K562 (cell line): ENCODE data around the gene ICAM1. TPM values are rescaled to one million over a fixed set of nuclear protein-coding genes. Genes with fewer than 3 reads are reported as not detected.

Experiments used
- CBFB ChIP-seq: sonication (generic); formaldehyde crosslinking; IDR thresholded peaks from 2 replicates; pipeline ENCODE4 v1.4.0; 2020; ENCODE audit warnings: mild to moderate bottlenecking, missing genetic modification reagents
- HOXB6 ChIP-seq: fragments of 250-450 bp; sonication (Bioruptor Pico); IDR thresholded peaks from 2 replicates; pipeline ENCODE4 v1.5.1; 2022; ENCODE audit warnings: mild to moderate bottlenecking, borderline replicate concordance
- JUND ChIP-seq, 2 experiments: IDR thresholded peaks; 2 replicates in 1 of 2; 3 replicates in 1 of 2; pipeline ENCODE4 v1.6.1; 2011; ENCODE audit warnings: borderline replicate concordance in 2 of 2, low read depth in 2 of 2, low read length in 2 of 2, improper control_type of control experiment in 1 of 2, missing biosample characterization in 1 of 2, missing genetic modification characterization in 1 of 2, missing genetic modification reagents in 1 of 2
- MAFF ChIP-seq: IDR thresholded peaks from 2 replicates; pipeline ENCODE4 v1.6.1; 2012; ENCODE audit warnings: low read length, improper control_type of control experiment
- NONO ChIP-seq, 2 experiments: fragments of 200-400 bp in 1 of 2; fragments of 450-650 bp in 1 of 2; formaldehyde crosslinking in 1 of 2; IDR thresholded peaks; 2 replicates each; pipeline ENCODE4 v1.6.1; 2017; ENCODE audit warnings: low read depth in 2 of 2, mild to moderate bottlenecking in 2 of 2, moderate library complexity in 2 of 2, low read length in 1 of 2
- NR1H2 ChIP-seq: sonication (generic); formaldehyde crosslinking; IDR thresholded peaks from 2 replicates; pipeline ENCODE4 v1.4.0; 2020; ENCODE audit warnings: mild to moderate bottlenecking, missing genetic modification reagents
- NR2C2 ChIP-seq, 2 experiments: fragments of 200-800 bp in 1 of 2; sonication (Bioruptor generic) in 1 of 2; sonication (generic) in 1 of 2; formaldehyde crosslinking in 1 of 2; IDR thresholded peaks; 2 replicates each; pipeline versions ENCODE4 v1.6.1 to v1.8.0; 2016 to 2022; ENCODE audit warnings: mild to moderate bottlenecking in 1 of 2, missing compliant biosample characterization in 1 of 2, missing genetic modification characterization in 1 of 2, missing genetic modification reagents in 1 of 2
- SREBF1 ChIP-seq: fragments of 150-350 bp; IDR thresholded peaks from 2 replicates; pipeline ENCODE4 v1.6.1; 2014; ENCODE audit warnings: antibody characterized with exemption, low read depth, low read length, borderline replicate concordance
- SRF ChIP-seq, 2 experiments: fragments of 250-450, 450-650 bp in 1 of 2; sonication (Bioruptor Pico) in 1 of 2; sonication (generic) in 1 of 2; formaldehyde crosslinking; IDR thresholded peaks; 2 replicates each; pipeline versions ENCODE4 v1.5.0 to v1.5.1; 2020 to 2022; ENCODE audit warnings: mild to moderate bottlenecking in 1 of 2, missing genetic modification reagents in 1 of 2
- TAL1 ChIP-seq: fragments of 450-650 bp; IDR thresholded peaks from 2 replicates; pipeline ENCODE4 v1.6.1; 2016; ENCODE audit warnings: mild to moderate bottlenecking
- THRAP3 ChIP-seq: fragments of 450-650 bp; IDR thresholded peaks from 2 replicates; pipeline ENCODE4 v1.6.1; 2016; ENCODE audit warnings: mild to moderate bottlenecking, inconsistent platforms, borderline replicate concordance
- THRB ChIP-seq: fragments of 450-650 bp; formaldehyde crosslinking; conservative IDR thresholded peaks from 2 replicates; pipeline ENCODE4 v1.4.0; 2022; ENCODE audit warnings: mild to moderate bottlenecking, missing genetic modification characterization
- ZBTB43 ChIP-seq: sonication (generic); formaldehyde crosslinking; IDR thresholded peaks from 2 replicates; pipeline ENCODE4 v1.8.0; 2023; ENCODE audit warnings: mild to moderate bottlenecking, missing genetic modification reagents
- ZNF224 ChIP-seq: sonication (generic); formaldehyde crosslinking; IDR thresholded peaks from 2 replicates; pipeline ENCODE4 v1.8.0; 2022; ENCODE audit warnings: mild to moderate bottlenecking, missing genetic modification reagents
- ZNF609 ChIP-seq: sonication (generic); formaldehyde crosslinking; IDR thresholded peaks from 2 replicates; pipeline ENCODE4 v1.8.1; 2023; ENCODE audit warnings: missing genetic modification reagents, mild to moderate bottlenecking, borderline replicate concordance
- polyA plus RNA-seq, 8 experiments: library from polyadenylated mRNA; depleted of rRNA in 4 of 8; stranded (reverse) in 5 of 8; unstranded in 3 of 8; fragments of >200 nt; fragmentation: Nextera tagmentation in 2 of 8; fragmentation: Illumina TruSeq in 1 of 8; extraction: Ambion mirVana in 2 of 8; extraction: Trizol in 1 of 8; gene quantifications; 2 replicates each; pipeline versions ENCODE4 v1.2.1 to v1.2.3, GENCODE V29; 2011 to 2014; ENCODE audit warnings: inconsistent platforms in 1 of 8, missing spikeins in 1 of 8
- total RNA-seq, 7 experiments: library from RNA; depleted of rRNA in 6 of 7; stranded (reverse); fragments of >200 nt in 6 of 7; fragmentation: Illumina TruSeq in 2 of 7; extraction: Trizol in 2 of 7; gene quantifications; 2 replicates each; pipeline versions ENCODE4 v1.2.1 to v1.2.3, GENCODE V29; 2011 to 2021; ENCODE audit warnings: low replicate concordance in 1 of 7

ICAM1 gene
- total and polyA plus RNA-seq, 9 of the 15 experiments (the other 6 are each of a cell fraction or from before 2014, with no cell fraction given) = 2.3 to 24.4 (median 13.4) TPM

GRCh38 chr19:10286803-10287737, 16.1 kb downstream of the ICAM1 start, which contains the start of gene ICAM4 (continued):
- TF ChIP-seq ZNF609 (no peak), HOXB6 (CRISPR knock-in tag) (no peak; the same call in 1 of the 2 replicates), NONO (IDR thresholded peaks at IDR 0.05; ENCODE audit: low read depth in 2 of 2, low read length in 1 of 2) (peak in 1 of 2 experiments; percentile 40; a peak in 1 of 4 replicates), THRAP3 (no peak), TAL1 (peak; percentile 29; the same call in 1 of the 2 replicates), NR1H2 (CRISPR knock-in tag) (no peak), SRF (CRISPR knock-in tag; IDR thresholded peaks at IDR 0.05) (peak in 1 of 2 experiments; percentile 51; a peak in 1 of 4 replicates), CBFB (CRISPR knock-in tag) (0 out of 2 replicates have a peak, but pooled peaks have one; percentile 51), ZNF224 (CRISPR knock-in tag) (no peak), SREBF1 (no peak), JUND (IDR thresholded peaks at IDR 0.05; ENCODE audit: borderline replicate concordance, low read depth, low read length) (no peak; the same call in 1 of the 2 replicates), JUND (tag; IDR thresholded peaks at IDR 0.05; ENCODE audit: borderline replicate concordance, low read depth, low read length) (no peak; the same call in 2 of the 3 replicates), NR2C2 (CRISPR knock-in tag; IDR thresholded peaks at IDR 0.05) (peak; percentile 45; the same call in 1 of the 2 replicates), NR2C2 (tag; IDR thresholded peaks at IDR 0.05) (no peak), ZBTB43 (CRISPR knock-in tag) (no peak), MAFF (no peak), THRB (no peak)
